ENCODE data around the gene C17orf50. TPM values are rescaled to one million over a fixed set of nuclear protein-coding genes. Genes with fewer than 3 reads are reported as not detected.
A peak's percentile ranks its signal among the peaks of the same experiment; 100 is the strongest.

The C17orf50 gene
- total and polyA plus RNA-seq, 7 donors: 0.07 TPM; not detected in 6

DNA sequence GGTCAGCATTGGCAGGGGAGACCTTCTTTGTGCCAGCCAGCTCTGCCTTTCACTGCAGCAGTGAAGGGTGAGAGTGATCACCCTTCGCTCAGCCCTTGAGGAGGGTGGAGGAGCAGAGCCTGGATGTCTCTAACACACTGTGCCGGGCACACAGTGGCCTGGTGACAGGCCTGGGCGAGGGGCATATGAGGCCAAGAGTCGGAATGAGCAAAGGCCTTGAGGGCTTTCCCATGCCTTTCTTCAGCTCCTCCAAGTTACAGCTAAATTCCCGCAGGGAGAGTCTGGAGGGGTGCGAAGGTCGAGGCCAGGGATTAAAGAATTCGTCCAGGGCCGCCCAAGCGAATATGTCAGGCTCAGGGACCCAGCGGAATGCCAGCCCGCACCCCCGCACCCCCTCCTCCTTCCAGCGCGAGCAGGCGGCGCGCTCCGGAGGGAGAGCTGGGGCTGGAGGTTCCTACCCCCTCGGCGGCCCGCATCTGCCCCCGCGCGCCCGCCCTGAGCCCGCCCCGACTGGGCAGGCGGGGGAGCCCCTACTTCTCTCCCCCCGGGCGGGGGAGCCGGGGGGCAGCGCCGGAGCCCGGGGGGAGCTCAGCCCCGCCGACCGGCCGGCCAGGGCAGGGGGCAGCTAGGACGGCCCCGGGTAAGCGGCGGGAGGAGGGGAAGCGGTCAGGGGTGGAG lies 29.3 kb upstream of the C17orf50 start, which contains the start of gene RASL10B:
TSS of gene RASL10B (plus strand) at position 401 of the 678 bp plus-strand sequence. CDS start 3,546 bp downstream, outside the sequence.
- H3K27ac ChIP-seq: peak within 1 kb of the TSS; percentile 31 to 62 (median 47)
- intact Hi-C loops (cut with DNase I): no loop called here
- peak within 1 kb of the TSS; percentile 45 to 89 (median 74) for H3K4me3 ChIP-seq
- H3K36me3 ChIP-seq: no peaks in the 10 kb centered on the region
- peaks cover 0 to 29% (median 25%) of the 10 kb centered on the region in 4 donors for H3K4me1 ChIP-seq
- no peak for TF ChIP-seq POLR2A (IDR thresholded peaks at IDR 0.05)
- 4 to 5% methylated on average over 44 of the region's 44 CpGs for WGBS, 2 donors
- peak; percentile 80 for DNase-seq
- no peaks in the 10 kb centered on the region for H3K27me3 ChIP-seq
- no peaks in the 10 kb centered on the region for H3K9me3 ChIP-seq

GRCh38 chr17:35731917-35732805 lies 28.5 kb upstream of the C17orf50 start:
- H3K27me3 ChIP-seq: no peaks in the 10 kb centered on the region
- H3K4me3 ChIP-seq: peak overlapping the region; percentile 45 to 89 (median 74)
- H3K36me3 ChIP-seq: no peaks in the 10 kb centered on the region
- WGBS, 2 donors: 22 to 23% methylated on average over 42 to 47 of the region's 47 CpGs
- H3K9me3 ChIP-seq: no peaks in the 10 kb centered on the region
- peak overlapping the region; percentile 31 to 62 (median 47) for H3K27ac ChIP-seq
- DNase-seq: no peak
- H3K4me1 ChIP-seq: peaks cover 0 to 22% (median 18%) of the 10 kb centered on the region in 4 donors
- intact Hi-C loops (cut with DNase I): no loop called here
- no peak for TF ChIP-seq CTCF (IDR thresholded peaks at IDR 0.05)
- no peak for TF ChIP-seq EP300 (IDR thresholded peaks at IDR 0.05)
- TF ChIP-seq POLR2A (IDR thresholded peaks at IDR 0.05): no peak
- TF ChIP-seq POLR2AphosphoS5 (IDR thresholded peaks at IDR 0.05): no peak

GRCh38 chr17:35732806-35733136 lies 27.9 kb upstream of the C17orf50 start:
- Histone ChIP-seq H3K27ac (no peak overlapping the region), H3K36me3 (no peaks in the 10 kb centered on the region), H3K4me1 (peaks cover 0 to 20% (median 18%) of the 10 kb centered on the region in 4 donors), H3K9me3 (no peaks in the 10 kb centered on the region), H3K27me3 (no peaks in the 10 kb centered on the region), H3K4me3 (peak overlapping the region in 1 of 4 donors; percentile 89)
- TF ChIP-seq POLR2A (IDR thresholded peaks at IDR 0.05) (no peak), EP300 (IDR thresholded peaks at IDR 0.05) (no peak), POLR2AphosphoS5 (IDR thresholded peaks at IDR 0.05) (no peak), CTCF (IDR thresholded peaks at IDR 0.05) (no peak)
- DNase-seq: no peak
- intact Hi-C loops (cut with DNase I): no loop called here
- 84 to 85% methylated on average over 1 of the region's 1 CpG for WGBS, 2 donors

GRCh38 chr17:35733366-35733765 lies 27.3 kb upstream of the C17orf50 start:
- TF ChIP-seq CTCF (IDR thresholded peaks at IDR 0.05): no peak
- TF ChIP-seq EP300 (IDR thresholded peaks at IDR 0.05): no peak
- TF ChIP-seq POLR2AphosphoS5 (IDR thresholded peaks at IDR 0.05): no peak
- TF ChIP-seq POLR2A (IDR thresholded peaks at IDR 0.05): no peak
- no peaks in the 10 kb centered on the region for H3K9me3 ChIP-seq
- no peak for DNase-seq
- H3K36me3 ChIP-seq: no peaks in the 10 kb centered on the region
- peaks cover 0 to 20% (median 18%) of the 10 kb centered on the region in 4 donors for H3K4me1 ChIP-seq
- no peak overlapping the region for H3K4me3 ChIP-seq
- WGBS, 2 donors: 89 to 92% methylated on average over 6 of the region's 6 CpGs
- H3K27ac ChIP-seq: no peak overlapping the region
- intact Hi-C loops (cut with DNase I): no loop called here
- no peaks in the 10 kb centered on the region for H3K27me3 ChIP-seq

- intact Hi-C loops (cut with DNase I): no loop called here
- no peaks in the 10 kb centered on the region for H3K27me3 ChIP-seq
- H3K4me1 ChIP-seq: peaks cover 0 to 20% (median 18%) of the 10 kb centered on the region in 4 donors
- 86 to 93% methylated on average over 7 of the region's 7 CpGs for WGBS, 2 donors
- H3K27ac ChIP-seq: no peak overlapping the region
- no peak for DNase-seq
- no peaks in the 10 kb centered on the region for H3K36me3 ChIP-seq
- no peak overlapping the region for H3K4me3 ChIP-seq
- H3K9me3 ChIP-seq: no peaks in the 10 kb centered on the region
- TF ChIP-seq EP300 (IDR thresholded peaks at IDR 0.05): no peak
- no peak for TF ChIP-seq POLR2A (IDR thresholded peaks at IDR 0.05)
- TF ChIP-seq CTCF (IDR thresholded peaks at IDR 0.05): no peak
- no peak for TF ChIP-seq POLR2AphosphoS5 (IDR thresholded peaks at IDR 0.05)
Measured at GRCh38 chr17:35734396-35734795, 26.3 kb upstream of the C17orf50 start.
